T1000 (cell line): ENCODE results near the gene SCG2.
A peak's percentile ranks its signal among the peaks of the same experiment; 100 is the strongest.

ENCODE experiments used
- DNase-seq: peaks from one replicate; lab custom pipeline; 2025; ENCODE audit warnings: mixed read lengths; lab: John Stamatoyannopoulos, UW

The SCG2 gene, protein sequence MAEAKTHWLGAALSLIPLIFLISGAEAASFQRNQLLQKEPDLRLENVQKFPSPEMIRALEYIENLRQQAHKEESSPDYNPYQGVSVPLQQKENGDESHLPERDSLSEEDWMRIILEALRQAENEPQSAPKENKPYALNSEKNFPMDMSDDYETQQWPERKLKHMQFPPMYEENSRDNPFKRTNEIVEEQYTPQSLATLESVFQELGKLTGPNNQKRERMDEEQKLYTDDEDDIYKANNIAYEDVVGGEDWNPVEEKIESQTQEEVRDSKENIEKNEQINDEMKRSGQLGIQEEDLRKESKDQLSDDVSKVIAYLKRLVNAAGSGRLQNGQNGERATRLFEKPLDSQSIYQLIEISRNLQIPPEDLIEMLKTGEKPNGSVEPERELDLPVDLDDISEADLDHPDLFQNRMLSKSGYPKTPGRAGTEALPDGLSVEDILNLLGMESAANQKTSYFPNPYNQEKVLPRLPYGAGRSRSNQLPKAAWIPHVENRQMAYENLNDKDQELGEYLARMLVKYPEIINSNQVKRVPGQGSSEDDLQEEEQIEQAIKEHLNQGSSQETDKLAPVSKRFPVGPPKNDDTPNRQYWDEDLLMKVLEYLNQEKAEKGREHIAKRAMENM

GRCh38 chr2:223601932-223602666 lies at the start of gene SCG2:
Gene SCG2 (minus strand): TSS chr2:223602361. CDS start chr2:223599282, 3,079 bp downstream.
- peak; percentile 62 for DNase-seq

GRCh38 chr2:223649554-223650533 lies 47.7 kb upstream of the SCG2 start:
- DNase-seq = no peak

- DNase-seq = no peak
Measured at GRCh38 chr2:223648755-223649154, 46.6 kb upstream of the SCG2 start.

DNA sequence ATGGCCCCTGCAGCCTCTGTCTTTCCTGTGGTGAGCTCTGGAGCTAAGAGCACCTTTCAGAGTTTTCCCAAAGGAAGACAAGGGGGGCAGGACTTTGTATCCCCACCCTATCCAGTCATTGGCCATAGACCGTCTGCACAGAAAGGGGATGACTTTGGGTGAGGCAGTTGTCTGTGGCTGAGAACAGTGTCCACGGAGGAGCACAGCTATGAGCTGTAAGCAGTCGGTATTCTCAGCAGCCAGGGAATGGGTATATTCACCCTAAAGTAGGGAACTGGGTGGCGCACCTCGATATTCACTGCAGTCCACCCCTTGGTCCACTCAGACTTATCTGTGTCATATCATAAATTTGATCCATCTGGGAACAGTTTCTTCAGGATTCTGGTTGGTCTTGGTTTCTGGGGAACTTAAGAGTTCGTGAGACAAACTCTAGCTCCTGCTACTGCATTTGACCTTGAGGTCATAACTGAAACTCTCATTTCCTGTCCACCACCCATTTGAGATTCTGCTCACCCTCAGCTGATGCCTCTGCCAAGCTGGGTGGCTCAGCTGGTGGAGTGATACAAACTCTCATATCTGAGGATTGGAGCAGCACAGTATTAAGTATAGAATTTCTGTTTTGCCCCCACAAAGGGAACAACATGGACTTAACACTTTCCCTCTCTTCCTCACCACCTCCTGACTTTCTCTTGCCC lies 45.2 kb upstream of the SCG2 start:
- no peak for DNase-seq

DNA sequence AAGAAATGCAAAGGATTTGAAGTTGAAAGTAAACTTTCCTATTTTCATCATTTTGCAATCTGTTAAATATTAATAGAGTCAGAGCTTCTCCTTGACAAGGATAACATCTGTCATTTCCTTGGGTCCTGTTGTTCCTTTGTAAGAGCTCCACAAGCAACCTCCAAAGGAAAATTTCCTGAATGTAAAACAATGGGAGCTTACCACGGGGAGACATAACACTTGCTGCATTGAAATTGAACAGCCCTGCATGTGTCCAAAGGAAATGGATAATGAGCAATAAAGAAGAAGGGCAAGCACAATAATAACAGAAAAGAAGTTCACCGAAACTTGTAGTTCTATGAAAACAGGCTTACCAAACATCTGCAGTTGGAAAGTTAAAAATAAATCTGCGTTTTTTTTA lies 42.0 kb upstream of the SCG2 start:
- DNase-seq = no peak

DNA sequence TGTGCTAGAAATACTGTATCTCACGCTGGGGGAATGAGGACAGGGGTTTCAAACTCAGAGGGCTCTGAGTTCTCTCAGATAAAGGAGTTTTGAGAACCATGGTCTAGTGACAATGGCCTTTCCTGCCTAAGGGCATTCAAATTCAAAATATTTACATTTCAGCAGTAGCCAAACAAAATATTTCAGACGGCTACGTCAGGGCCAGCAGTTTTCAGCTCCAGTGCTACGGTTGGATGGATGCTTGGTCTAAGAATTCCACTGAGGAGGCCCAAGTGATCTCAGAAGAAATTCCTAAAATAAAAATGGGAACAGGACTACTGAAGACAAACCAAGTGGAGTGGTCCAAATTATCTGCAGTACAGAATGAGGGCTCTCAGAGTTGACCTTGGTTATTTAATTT lies 41.1 kb upstream of the SCG2 start:
- no peak for DNase-seq

DNA sequence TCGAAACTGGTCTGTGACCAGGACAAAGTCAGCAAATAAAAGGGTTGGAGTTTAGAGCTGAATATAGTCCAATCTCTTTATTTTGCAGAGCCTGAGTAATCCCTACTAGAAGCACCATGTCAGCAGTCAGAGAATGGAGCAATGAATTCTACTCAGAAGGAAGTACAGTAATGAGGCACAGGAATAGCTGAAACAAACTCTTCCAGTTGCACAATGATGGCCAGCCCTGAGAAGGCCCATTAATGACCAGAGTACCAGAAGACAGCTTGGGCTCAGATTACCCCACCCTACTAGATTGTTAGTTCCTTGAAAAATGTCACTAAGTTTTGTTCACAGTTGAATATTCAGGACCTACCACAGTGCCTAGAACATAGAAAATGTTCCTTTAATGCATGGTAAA lies 40.3 kb upstream of the SCG2 start:
- no peak for DNase-seq

DNA sequence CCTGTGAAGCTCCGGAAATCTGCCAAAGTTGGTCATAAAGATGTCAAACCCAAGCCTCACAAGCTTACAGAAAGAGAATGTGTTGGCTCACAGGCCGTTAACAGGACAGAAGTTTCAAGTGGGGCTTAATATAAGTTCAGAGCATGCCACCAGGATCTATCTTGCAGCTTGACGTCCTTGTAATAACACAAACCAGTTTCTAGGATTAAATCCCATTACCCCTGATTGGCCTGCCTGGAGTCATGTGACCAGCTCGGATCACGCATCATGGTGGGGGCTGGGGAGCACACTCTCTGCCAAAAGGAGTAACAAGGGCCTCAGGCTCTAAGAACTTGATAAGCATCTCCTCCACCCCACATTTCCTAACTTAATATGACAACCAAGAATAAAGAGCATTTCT lies 38.9 kb upstream of the SCG2 start:
- DNase-seq = no peak

- no peak for DNase-seq
Measured at GRCh38 chr2:223635080-223635479, 32.9 kb upstream of the SCG2 start.

DNA sequence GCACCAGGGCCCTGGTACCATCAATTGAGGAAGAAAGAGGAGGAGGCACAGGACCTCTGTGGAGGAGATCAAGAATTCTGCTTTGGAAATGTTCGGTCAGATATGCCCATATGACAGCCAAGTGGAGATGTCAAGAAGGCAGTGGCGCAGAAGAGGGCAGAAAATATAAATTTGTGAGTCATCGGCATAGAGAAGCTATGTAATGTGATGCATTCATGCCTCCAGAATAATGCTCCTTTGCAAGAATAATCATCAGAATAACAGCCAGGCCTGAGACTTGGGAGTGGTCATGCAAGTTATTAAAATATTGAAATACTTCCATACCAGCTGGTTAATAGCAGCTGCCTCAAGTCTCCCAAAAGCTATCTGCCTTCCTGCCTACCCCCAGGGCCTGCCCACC lies 32.1 kb upstream of the SCG2 start:
- no peak for DNase-seq

- DNase-seq = no peak
Measured at GRCh38 chr2:223633656-223634055, 31.5 kb upstream of the SCG2 start.

DNA sequence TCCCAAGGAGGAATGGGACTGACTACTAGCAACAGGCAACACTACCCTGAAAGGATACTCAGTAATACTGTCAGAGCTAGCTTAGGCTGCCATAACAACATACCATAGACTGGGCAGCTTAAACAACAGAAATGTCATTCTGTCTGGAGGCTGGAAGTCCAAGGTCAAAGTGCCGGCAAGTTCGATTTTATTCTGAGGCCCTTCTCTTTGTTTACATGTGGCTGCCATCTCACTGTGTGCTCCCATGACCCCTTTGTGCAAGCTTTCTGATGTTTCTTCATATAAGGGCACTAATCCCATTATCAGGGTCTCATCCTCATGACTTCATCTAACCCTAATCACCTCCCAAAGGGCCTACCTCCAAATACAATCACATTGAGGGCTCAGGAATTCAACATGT lies 30.7 kb upstream of the SCG2 start:
- no peak for DNase-seq

- no peak for DNase-seq
Measured at GRCh38 chr2:223626716-223627115, 24.6 kb upstream of the SCG2 start.

GRCh38 chr2:223625652-223626051 lies 23.5 kb upstream of the SCG2 start:
- DNase-seq = no peak

GRCh38 chr2:223621901-223622300 lies 19.7 kb upstream of the SCG2 start:
- no peak for DNase-seq

DNA sequence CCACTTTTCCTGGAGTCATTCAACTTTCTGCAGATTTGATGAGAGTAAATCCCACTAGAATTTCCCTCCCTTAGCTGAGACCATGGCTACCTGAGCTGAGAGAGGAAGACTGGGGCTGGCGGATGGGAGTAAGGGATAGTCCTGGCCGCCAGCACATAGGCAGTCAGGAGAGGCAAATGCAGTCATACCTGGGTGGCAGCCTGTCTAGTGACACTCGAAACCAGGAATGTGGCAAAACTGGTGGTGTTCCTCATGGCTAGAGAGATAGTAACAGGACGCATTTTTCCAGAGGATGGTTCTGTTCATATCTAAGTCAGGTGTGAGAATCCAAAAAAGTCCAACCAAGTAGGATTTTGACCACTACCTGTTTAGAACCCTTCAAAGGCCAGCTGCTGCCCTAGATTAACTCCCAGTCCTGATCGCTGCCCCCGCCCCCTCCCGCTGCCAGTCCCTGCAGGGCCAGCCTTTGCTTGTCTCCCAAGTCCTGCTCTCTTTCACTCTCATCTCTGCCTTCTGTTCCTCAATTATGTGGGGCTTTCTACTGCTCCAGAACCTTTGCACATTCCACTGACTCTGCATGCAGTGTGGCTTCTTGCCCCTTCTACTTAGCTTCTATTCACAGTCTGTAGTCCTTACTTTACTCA lies 17.4 kb upstream of the SCG2 start:
- DNase-seq = no peak

DNA sequence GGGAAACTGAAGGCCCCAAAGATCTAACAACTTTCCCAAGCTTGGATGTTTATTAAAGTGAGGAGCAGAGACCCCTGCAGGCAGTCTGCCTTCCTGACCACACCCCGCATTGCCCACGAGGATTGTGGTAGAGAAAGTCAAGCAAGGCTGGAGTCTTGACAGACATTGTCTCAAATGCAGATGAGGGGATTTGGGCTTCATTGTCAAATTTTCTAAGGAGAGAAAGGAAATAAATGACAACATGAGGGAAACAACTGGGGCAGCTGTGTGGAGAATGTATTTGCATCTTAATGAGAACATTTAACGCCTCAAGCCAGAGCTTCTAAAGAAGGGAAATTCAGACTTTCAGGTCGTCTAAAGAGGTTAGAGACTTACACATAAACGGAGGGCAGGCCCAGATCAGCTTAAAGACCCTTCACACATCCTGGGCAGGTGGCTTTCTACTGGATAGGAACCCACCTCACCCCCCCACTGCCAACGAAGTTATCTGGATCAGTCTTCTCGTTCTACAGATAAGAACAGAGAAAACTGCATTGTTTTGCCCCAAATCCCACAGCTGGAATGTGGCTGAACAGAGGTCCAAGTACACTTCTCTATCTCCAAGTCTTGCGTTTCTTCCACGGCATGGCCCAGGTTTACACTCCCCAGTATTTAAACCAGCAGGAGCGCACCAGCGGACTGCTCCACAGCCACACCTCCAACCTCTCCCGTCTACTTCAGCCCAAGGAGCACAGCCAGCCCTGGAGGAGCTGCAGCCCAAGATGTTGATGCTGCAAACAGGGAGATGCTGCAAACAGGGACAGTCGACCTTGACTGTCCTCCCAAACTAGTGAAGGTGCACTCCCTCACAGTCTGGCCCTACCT lies 16.2 kb upstream of the SCG2 start:
- DNase-seq = no peak

DNA sequence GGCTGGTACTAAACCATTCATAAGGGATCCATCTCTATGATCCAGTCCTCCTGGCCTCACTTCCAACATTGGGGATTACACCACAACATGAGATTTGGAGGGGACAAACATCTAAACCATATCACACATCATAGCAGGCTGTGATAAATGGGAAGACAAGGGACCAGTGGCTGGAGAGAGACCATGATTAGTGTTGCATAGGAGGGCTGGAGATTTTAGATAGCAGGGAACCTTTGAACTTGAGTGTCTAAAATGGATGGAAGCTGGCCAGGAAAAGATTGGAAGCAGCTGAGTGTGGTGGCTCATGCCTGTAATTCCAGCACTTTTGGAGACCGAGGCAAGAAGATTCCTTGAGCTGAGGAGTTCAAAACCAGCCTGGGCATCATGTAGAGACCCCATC lies 12.4 kb upstream of the SCG2 start:
- no peak for DNase-seq
